ENCODE results near the gene B4GALT3. TPM values are rescaled to one million over a fixed set of nuclear protein-coding genes. Genes with fewer than 3 reads are reported as not detected.

Gene B4GALT3
- total and polyA plus RNA-seq, 2 of the 8 experiments (the other 6 are each of a cell fraction or from before 2014, with no cell fraction given), result 42.3 to 43.0 TPM

DNA sequence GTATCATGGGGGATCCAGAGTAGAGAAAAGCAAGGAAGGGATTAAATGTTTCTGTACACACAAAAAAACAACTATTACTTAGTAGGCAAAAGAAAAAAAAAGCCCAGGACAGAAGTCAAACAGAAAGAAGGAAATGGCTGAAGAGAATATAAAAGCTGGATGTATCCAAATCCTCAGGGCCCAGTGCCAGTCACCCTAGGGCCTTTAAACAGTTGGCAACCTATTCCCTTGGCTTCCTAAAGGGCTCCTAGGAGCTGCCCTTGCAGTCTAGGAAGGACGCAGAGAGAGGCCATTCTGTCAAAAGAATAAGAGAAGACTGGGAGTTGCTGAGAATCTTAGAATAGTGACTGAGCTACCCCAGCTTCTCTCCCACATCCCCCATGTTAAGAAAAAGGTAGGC lies 5.0 kb downstream of the B4GALT3 start (continued):
- TF ChIP-seq TAF1 (IDR thresholded peaks at IDR 0.05; ENCODE audit: low read depth, low read length), result no peak
- TF ChIP-seq GTF2F1 (IDR thresholded peaks at IDR 0.05; ENCODE audit: borderline replicate concordance, low read depth, low read length), result no peak

All from H1 (cell line).